GM12864 (cell line): ENCODE data around the gene SLC37A3.

Experiments
- DNase-seq: peaks from one replicate; pipeline ENCODE4 v3.0.0-alpha.2; 2011; ENCODE audit warnings: low read depth
- H3K4me3 ChIP-seq: 2 replicates; pipeline ENCODE4 v1.5.1; 2011; ENCODE audit warnings: mild to moderate bottlenecking, low read depth, low read length, control low read depth
- CTCF ChIP-seq: IDR thresholded peaks from 2 replicates; pipeline ENCODE4 v1.5.1; 2011; ENCODE audit warnings: low read depth, mild to moderate bottlenecking, moderate library complexity, low read length, control low read depth, inconsistent platforms; ENCODE audit errors: missing control alignments

SLC37A3 gene

GRCh38 chr7:140398821-140399220 is 491 bp upstream of the SLC37A3 start:
- no peak overlapping the region for H3K4me3 ChIP-seq

GRCh38 chr7:140393756-140394306 is 4.5 kb downstream of the SLC37A3 start:
- no peak for DNase-seq
- TF ChIP-seq CTCF: no peak
- H3K4me3 ChIP-seq: no peak overlapping the region

More at GRCh38 chr7:140398821-140399220, 491 bp upstream of the SLC37A3 start:
- no peak for DNase-seq
- no peak for TF ChIP-seq CTCF

- no peak for TF ChIP-seq CTCF
- DNase-seq: no peak
- H3K4me3 ChIP-seq: no peak overlapping the region
Measured at GRCh38 chr7:140391634-140392033, 6.7 kb downstream of the SLC37A3 start.

- no peak overlapping the region for H3K4me3 ChIP-seq
- peak; percentile 35 for DNase-seq
Measured at GRCh38 chr7:140390466-140391190, 7.7 kb downstream of the SLC37A3 start.

GRCh38 chr7:140390034-140390433 is 8.3 kb downstream of the SLC37A3 start:
- no peak overlapping the region for H3K4me3 ChIP-seq
- no peak for TF ChIP-seq CTCF
- no peak for DNase-seq

More at GRCh38 chr7:140390466-140391190, 7.7 kb downstream of the SLC37A3 start:
- no peak for TF ChIP-seq CTCF

GRCh38 chr7:140389445-140389844 is 8.9 kb downstream of the SLC37A3 start:
- no peak for TF ChIP-seq CTCF
- no peak for DNase-seq
- H3K4me3 ChIP-seq: no peak overlapping the region
